Measurements from ENCODE around the gene TMEM117.

Gene TMEM117

DNA sequence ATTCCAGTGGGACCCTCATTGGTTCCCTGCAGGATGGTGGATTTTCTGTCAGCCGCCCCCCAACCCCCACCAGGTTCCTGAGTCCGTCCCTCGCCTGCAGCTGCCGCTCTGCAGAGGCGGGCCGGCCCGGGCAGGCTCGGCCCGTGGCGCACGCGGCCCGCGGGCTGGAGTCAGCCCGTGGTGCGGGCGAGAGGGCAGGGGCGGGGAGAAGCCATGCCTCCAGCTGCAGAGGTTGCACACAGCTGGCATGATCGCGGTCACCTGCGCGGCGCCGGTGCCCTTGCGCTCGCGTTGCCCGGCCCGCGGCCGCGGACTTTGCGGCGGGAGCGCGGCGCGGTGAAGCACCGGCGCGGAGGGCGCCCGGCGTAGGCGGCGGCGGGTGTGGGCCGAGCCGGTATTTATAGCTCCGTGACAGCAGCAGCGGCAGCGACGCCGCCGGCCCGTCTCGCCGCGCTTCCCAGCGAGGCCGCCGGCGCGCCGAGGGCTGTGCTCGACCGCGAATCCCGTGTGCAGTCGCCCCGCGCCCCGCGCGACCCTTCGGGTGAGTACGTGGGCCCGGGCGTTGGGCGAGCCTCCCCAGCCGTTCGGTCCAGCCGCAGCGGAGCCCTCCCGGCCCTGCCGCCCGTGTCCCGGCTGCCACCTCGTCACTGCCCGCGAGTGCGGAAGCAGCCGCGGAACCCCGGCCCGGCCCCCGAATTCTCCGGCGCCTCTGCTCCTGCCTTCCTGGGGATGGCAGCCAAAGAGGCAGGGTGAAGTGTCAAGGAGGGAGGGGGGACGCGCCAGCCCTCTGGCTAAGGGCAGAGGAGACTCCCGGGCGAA, at the start of gene TMEM117:
Gene TMEM117 (plus strand): TSS at position 426 of the 819 bp plus-strand sequence.
- peak; percentile 41 for DNase-seq (ENCODE audit: low read depth)

GRCh38 chr12:43786899-43787693, 48.8 kb upstream of the TMEM117 start:
- DNase-seq (ENCODE audit: low read depth), result no peak

DNA sequence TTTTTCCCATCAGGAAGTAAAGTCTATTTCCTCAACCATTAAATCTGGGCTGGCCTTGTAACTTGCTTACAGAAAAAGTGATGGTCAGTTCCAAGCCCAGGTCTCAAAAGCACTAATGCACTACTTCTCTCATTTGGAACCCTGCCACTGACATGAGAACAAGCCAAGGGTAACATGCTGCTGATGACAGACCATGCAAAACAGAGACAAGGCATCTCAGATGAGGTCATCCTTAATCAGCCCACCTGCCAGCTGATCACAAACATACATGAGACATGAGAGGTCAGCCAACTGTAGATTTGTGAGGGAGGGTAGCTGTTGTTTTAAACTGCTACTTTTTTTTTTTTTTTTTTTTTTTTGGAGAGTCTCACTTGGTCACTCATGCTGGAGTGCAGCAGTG, 45.9 kb upstream of the TMEM117 start:
- no peak for DNase-seq (ENCODE audit: low read depth)

DNA sequence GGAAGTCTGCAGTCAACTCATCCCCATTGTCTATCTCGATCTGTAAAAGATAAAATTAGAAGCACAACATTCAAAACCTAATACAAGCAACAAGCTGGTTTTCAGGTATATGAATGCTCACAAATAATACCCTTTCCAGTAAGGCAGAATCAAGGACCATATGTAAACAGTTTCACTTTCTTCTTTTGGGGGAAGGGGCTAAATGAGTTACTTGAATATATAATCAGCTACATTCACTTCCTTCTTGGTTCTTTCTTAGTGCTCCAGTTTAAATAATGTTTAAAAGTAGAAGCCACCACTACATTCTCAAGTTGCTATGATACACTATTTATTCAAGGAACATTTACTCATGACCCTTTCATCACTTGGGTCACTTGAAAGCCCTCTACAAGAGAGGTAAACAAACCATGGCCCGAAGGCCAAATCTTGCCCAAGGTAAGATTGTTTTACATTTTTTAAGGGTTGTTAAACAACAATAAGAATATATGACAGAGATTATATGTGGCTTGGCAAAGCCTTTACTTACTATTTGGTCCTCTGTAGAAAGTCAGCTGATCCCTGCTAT, 40.1 kb upstream of the TMEM117 start:
- no peak for DNase-seq (ENCODE audit: low read depth)

DNA sequence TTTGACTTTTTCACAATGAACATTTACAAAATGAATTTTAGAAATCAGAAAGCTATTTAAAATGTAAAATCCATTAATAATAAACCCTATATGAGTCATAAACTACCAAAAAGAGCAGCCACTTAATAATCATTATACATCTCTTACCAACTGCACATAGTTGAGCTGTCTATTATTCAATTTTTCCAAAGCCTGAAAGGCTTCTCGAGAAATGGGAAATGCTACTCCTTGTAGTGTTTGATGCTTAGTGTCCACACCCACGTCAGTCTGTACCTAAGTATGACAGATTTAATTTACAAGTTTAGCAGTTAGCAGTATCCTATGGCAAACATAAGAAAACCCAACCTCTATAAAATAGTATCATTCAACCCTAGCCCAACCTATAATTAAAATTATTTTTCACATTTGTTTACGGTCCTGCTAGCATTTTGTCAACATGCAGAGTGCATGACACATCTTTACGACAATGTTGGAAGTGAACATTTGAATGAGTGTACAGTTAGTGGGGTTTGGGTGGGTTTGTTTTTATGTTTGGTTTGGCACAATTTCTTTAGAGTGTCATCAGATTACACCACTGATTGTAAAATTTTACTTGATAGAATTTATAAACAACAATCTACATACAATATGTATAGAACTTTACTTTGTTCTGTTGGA, 38.2 kb upstream of the TMEM117 start:
- DNase-seq (ENCODE audit: low read depth), result no peak

- DNase-seq (ENCODE audit: low read depth), result no peak
Observed at GRCh38 chr12:43805149-43805859, 30.6 kb upstream of the TMEM117 start.

- peak; percentile 72 for DNase-seq (ENCODE audit: low read depth)
Observed at GRCh38 chr12:43805860-43806736, 29.8 kb upstream of the TMEM117 start, which contains the start of gene TWF1. Gene TWF1 (minus strand): TSS chr12:43806317. CDS start chr12:43806245, 72 bp downstream.

- no peak for DNase-seq (ENCODE audit: low read depth)
Observed at GRCh38 chr12:43806737-43807072, 29.2 kb upstream of the TMEM117 start.

DNA sequence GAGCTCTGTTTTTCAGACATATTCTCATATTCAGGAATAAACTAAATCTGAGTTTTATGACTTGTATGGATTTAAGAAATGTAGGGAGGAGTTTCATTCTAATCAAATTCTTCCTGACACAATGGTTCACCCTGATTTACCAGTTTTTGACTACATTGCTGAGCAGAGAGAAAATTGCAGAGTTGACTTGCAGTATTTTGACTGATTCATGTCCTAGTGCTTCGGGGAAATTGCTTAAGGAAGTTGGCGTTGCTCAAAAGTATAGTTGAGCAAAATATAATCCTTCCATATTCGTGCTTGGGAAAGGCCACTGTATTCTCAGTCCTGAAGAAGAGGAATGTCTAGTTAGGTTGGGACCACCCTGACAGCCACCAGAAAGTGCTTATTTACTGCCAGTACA, 28.5 kb upstream of the TMEM117 start:
- DNase-seq (ENCODE audit: low read depth), result no peak

- DNase-seq (ENCODE audit: low read depth), result no peak
Observed at GRCh38 chr12:43812057-43812456, 23.8 kb upstream of the TMEM117 start.

GRCh38 chr12:43812926-43813325, 23.0 kb upstream of the TMEM117 start:
- DNase-seq (ENCODE audit: low read depth), result no peak

- no peak for DNase-seq (ENCODE audit: low read depth)
Observed at GRCh38 chr12:43815416-43815815, 20.5 kb upstream of the TMEM117 start.

DNA sequence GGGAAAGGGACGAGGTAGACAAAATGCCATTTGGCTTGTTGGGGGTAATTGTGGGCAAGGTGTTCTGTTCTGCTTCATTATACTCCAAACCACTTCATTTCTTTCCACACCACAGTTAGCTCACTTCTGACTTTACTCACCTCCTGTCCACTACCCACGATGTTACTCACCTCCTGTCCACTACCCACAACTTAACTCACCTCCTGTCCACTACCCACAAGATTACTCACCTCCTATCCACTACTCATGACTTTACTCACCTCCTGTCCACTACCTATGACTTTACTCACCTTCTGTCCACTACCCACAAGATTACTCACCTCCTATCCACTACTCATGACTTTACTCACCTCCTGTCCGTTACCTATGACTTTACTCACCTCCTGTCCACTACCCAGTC, 19.7 kb upstream of the TMEM117 start:
- no peak for DNase-seq (ENCODE audit: low read depth)

DNA sequence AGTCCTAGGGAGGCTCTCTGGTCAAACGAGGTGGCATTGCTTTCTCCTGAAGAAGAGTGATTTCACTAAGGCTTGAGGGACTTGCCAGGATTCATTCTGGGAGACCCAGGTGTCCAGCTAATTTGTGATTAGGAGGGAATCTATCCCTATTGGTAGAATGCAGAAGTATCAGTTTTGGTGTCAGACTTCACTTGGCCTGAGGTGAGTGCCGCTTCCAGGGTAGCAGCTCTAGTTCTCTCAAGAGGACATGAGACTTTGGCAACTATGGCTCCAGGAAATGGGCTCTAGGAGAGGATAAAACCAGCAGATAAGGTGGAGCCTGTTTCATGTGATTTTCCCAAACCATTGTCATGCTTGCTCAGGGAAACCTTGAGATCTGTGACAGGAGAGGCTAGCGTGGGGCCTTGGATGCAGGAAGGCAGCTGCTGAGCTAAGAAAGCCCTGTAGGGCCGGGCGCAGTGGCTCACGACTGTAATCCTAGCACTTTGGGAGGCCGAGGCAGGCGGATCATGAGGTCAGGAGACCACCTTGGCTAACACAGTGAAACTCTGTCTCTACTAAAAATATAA, 11.6 kb upstream of the TMEM117 start:
- no peak for DNase-seq (ENCODE audit: low read depth)

GRCh38 chr12:43826681-43827080, 9.2 kb upstream of the TMEM117 start:
- DNase-seq (ENCODE audit: low read depth), result no peak

DNA sequence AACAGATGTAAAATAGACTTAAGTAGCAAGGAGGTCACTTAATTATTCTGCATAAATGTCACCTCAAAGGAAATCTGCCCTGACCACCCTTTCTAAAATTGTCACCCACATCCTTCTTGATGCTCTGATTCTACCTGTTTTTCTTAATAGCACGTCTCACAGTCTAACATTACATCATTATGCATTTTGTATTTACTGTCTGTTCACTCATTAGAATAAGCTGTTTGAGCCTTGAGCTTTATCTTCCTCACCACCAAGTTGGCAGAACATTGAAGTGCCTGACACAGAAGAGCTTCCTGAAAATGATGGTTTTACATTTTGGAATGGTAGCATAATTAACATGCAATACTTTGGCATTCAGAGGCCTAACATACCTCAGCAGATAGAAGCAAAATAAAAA, 8.8 kb upstream of the TMEM117 start:
- DNase-seq (ENCODE audit: low read depth), result no peak

DNA sequence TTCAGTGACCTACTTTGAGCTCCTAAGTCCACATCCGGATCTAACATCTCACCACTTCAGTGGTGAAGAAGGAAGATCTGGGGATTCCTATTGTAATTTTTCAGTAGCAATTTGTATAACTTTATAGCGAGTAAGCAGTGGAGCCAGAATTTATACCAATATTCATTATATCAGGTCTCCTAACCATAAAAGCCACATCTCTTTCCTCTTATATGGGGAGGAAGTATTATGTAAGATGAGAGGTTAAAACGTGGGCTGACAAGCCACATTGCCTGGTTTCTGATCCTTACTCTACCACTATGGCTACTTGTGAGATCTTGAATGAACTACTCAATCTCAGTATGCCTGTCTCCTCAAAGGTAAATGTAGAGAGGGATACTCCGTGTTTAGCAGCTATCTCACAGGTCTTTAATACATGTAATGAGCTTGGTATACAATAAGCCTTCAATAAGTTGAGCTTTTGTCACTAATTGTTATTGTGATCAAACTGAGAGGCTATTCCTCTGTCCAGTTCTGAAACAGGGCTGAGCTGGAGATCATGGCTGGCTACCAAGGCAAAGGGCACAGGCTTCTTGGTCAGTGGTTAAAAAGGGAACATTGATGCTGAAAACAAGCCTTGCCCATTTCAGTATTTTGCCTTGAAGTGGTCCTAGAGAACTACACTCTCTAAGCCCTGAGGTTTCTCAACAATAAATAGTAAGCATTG, 3.3 kb upstream of the TMEM117 start:
- DNase-seq (ENCODE audit: low read depth), result no peak

- no peak for DNase-seq (ENCODE audit: low read depth)
Observed at GRCh38 chr12:43835264-43835655, 621 bp upstream of the TMEM117 start.

GRCh38 chr12:43836475-43836989, 651 bp downstream of the TMEM117 start:
- no peak for DNase-seq (ENCODE audit: low read depth)

GRCh38 chr12:43840338-43840737, 4.5 kb downstream of the TMEM117 start:
- no peak for DNase-seq (ENCODE audit: low read depth)

All from T-helper 22 cell (primary cell).